GM19193 (cell line): Measurements from ENCODE around the gene DNAH9.
A peak's percentile ranks its signal among the peaks of the same experiment; 100 is the strongest.

ENCODE experiments used
- POLR2A ChIP-seq: IDR thresholded peaks from 4 replicates; pipeline ENCODE4 v1.6.1; 2011; ENCODE audit not compliant: insufficient read depth, insufficient read length; ENCODE audit errors: extremely low read depth

The DNAH9 gene

DNA sequence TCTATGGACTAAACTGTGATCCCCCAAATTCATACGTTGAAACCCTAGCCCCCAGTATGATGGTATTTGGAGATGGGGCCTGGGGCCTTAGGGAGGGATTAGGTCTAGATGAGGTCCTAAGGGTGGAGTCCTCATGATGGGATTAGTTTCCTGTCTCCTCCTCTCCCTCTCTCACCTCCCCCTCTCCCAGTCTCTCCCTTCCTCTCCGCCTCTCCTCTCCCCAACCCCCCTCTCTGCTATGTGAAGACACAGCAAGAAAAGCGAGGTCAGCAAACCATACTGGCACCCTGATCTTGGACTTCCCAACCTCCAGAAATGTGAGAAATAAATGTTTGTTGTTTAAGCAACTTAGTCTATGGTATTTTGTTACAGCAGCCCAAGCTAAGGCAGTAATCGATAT is 383.6 kb downstream of the DNAH9 start:
- TF ChIP-seq POLR2A = no peak

DNA sequence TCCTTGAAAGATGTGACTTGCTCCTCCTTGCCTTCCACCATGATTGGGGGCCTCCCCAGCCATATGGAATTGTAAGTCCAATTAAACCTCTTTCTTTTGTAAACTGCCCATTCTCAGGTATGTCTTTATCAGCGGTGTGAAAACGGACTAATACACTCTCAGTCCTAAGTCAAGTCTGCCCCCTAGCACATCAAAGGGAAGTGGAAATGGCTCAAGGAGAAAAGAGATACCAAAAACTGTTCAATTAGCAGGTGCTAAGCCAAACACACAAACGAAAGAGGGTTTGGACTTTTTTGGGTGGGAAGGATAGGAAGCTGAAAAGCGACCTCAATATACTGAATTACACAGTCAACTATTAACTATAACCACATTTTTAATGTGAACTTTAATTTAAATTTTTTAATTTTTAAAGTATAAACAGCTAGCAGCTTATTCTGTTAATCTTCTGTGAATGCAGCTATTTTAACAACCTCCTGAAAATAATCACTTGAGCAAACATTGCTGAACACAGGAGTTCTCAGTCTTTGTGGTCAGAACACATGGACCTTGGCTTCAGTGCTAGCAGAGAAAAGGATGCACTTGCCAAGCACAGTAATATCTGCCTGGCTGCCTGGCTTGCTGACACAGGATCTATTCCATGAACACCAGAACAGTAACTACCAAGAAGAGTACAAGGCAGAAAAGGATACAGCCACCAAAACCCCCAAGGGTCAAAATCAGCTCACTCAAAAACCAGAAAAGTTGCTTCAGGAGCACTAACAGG is 388.1 kb downstream of the DNAH9 start:
- no peak for TF ChIP-seq POLR2A

DNA sequence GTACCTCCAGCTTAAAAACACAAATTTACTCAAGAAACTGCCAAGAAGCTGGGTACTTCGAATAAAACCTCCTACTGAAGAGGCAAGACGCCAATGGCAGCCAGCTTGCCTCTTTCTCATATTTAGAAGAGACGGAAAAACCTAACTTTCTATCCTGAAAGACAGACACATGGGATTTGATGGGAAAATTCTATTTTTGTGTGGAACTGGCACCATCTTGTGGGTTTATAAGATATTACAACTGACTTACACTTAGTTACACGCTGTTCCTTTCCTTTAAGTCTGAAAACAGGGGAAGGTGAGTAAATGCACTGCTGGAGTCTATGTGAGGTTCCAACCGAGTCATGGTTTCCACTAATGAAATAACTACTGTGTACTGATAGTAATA is 388.7 kb downstream of the DNAH9 start:
- no peak for TF ChIP-seq POLR2A

DNA sequence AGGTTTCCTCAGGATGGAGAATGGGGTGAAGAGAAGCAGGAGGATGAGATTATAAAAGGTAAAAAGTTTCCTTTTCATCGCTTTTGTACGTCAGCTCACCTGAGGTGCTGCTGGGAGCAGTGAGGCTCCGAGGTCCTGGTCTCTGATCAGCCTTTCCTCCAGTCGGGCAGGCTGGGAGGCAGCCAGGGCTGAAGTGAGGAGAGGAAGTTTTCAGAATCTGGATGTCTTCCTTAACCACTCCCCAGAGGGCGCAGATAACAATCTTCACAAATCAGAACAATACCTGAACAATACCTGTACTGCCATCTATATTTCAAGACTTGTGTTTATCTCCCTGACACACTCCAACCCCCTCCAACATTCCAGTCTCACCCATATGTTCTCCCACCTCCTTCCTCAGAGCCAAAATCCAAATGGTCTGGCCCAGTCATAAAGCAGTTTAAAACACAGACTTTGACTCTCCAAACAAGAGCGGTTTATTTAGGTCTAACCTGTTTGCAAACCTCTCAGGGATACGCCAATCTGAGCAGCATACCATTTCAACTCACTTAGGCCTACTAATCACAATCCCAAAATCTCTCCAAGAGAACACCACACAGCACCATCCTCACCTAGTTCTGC is 392.2 kb downstream of the DNAH9 start:
- TF ChIP-seq POLR2A = no peak

DNA sequence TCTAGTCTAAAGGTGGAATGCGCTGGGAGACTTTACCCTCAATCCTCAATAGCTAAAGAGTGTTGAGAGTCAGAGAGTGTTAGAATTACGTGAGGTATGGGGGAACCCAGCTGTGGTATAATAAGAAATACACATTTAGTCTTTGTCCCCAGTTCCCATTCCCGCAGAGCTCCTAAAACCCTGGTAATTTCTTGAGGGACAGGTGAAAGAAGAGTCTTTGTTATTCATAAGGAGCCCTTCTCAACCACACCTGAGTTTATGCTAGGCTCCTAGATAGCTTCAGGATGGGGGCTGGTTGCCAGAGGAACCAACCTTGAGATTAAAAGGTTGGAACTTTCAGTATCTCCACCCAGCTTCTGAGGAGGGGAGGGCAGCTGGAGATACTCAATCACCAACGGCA is 393.2 kb downstream of the DNAH9 start:
- TF ChIP-seq POLR2A = no peak

DNA sequence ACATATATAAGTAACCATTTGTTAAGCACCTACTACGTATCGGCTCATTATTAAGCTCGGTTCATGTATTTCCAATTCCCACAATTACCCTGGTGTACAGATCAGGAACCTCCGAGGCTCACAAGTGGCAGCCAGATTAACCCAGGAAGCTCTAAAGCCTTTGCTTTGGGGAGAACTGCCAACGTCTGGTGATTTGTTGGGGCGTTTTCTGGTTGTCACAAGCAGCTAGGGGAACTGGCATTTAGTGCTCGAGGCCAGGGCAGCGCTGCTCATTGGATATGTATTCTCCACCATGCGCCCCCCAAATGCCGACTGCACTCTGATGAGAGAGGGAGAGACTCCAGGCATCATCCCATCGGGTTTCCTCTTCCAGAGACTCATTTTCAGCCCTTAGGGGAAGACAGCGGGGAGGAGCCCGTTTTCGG is 398.5 kb downstream of the DNAH9 start:
- no peak for TF ChIP-seq POLR2A

DNA sequence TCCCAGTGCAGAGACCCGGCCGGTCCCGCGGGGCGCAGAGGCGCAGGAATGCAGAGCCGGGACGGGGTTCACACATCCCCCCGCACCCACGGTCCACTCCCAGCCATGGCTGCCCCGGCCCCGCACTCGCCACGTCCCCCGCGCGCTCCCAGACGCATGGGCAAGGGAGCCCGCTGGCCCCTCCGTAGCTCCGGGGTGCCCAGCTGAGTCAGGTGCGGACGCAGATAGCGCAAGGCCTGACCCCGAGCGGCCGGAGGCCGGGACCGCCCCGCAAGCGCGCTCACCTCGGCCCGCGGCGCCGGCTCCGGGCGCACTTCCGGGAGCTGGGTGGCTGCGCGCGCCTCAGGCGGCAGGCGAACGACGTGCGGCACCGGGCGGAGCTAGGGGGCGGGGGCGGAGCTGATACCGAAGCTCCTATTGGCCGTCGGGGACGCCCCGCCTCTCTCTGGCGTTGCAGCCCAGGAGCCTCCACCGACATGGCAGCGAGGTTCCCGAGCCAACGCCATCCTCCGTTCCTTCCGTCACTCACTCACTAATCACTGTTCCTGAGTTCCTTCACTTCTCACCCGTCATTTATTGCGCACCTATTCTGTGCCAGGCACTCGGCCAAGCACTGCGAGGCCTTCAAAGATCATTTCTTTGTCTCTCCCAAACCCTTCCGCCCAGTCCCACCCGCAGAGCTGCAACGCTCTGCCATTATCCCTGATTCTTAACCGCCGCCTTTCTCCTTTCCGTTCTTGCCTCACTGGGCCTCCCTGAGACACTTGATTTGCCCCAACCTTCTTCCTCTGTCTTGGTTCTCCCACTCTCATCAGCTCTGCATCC is 399.1 kb downstream of the DNAH9 start, which contains the start of gene ZNF18:
TSS of gene ZNF18 (minus strand) at position 329 of the 825 bp plus-strand sequence. CDS start 4,646 bp downstream, outside the sequence.
- peak; percentile 97 for TF ChIP-seq POLR2A

DNA sequence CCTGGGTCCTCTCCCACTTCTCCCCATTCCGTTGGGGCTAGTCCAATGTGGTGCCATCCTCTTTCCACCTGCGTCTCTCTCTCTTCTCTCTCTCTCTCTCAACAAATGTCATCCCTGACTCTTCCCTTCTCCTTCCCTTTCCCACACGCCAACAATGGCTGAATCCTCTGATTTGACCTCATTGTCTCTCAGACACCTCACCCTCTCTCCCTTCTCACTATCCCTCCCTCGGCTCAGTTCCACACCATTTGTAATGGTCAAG is 399.6 kb downstream of the DNAH9 start:
- no peak for TF ChIP-seq POLR2A

DNA sequence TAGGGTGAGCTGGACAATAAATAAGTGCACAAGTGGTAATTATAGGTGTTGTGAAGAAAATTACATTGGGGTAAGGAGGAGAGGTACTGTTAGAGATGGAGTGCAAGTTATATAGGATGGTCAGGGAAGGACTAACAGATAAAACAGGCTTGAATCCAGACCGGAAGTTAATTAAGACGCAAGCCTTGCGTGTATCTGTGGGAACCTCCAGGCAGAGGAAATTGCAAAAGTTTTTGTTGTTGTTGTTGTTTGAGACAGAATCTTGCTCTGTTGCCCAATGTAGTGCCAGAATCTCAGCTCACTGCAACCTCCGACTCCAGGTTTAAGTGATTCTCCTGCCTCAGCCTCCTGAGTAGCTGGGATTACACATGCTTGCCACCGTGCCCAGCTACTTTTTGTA is 401.4 kb downstream of the DNAH9 start:
- no peak for TF ChIP-seq POLR2A

DNA sequence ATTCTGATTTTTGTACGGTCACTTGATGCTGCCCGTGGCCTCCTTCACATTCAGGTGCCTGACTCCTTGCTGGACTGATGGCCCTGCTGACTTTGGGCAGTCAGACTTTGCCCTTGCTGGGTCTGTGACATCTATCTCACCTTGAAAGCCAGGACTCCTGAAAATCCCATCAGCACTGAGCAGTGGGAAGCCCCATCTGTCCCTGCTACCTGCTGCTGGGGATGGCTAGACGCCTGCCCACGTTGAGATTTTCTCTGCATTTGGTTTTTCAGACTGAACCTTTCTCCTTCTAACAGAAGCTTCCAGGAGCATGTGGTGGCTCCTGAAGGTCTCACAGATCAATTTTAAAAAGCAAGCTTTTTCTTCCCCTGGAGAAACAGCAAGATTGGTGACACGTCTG is 409.2 kb downstream of the DNAH9 start:
- no peak for TF ChIP-seq POLR2A
